GM12801 (cell line): ENCODE measurements around the gene NVL.

Experiments
- CTCF ChIP-seq: IDR thresholded peaks from one replicate; pipeline ENCODE4 v1.5.1; 2011; ENCODE audit warnings: control low read depth; ENCODE audit not compliant: insufficient read length; ENCODE audit errors: extremely low read depth

NVL gene

GRCh38 chr1:224329842-224330753 lies at the start of gene NVL:
NVL (minus strand) TSS chr1:224330172; CDS start chr1:224330127, 45 bp downstream.
- no peak for TF ChIP-seq CTCF

DNA sequence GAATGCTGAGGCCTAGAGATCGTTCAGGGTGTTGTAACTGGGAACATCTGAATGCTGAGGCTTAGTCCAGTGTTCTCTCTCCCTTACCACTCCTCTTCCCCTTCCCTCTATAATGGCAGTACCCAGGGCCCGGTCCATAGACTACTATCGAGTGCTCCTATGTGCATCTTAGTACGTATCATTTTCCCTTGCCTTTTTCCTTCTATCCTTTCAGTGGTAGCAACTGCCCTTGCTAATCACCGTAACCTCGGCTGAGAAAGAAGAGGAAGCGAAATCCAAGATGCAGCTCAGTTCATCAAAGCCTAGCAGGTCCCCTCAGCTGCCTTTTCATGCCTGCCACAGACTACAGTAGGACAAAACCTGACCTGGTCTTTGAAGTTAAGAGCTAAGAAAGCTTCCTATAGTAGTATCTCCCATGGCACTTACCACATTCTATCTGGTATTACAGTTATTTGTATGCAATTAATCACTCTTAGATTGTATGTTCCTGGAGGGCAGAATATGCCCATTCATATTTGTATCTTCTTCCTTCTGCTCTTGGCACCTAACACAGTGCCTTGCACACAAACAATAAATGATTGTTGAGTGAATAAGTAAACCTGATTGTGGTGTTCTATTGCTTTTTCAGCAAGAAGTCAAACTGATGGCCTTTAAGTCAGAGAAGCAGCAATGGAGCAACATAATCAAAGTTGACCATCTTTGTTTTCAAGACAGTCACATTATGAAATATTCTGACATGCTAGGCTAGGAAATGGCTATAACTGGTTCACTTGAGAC lies 49.1 kb upstream of the NVL start:
- TF ChIP-seq CTCF = no peak

DNA sequence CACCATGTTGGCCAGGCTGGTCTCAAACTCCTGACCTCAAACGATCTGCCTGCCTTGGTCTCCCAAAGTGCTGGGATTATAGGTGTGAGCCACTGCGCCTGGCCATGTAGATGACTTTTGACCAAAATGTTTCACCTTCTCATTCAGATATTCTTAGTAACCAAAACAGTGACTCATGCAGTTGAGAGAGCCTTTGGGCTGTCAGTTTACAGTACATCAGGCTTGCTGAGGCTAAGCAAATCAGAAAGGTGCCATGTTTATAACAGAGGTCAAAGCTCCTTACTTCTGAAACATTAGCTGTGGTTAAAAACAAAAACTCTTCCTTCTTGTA lies 47.7 kb upstream of the NVL start:
- TF ChIP-seq CTCF = no peak

DNA sequence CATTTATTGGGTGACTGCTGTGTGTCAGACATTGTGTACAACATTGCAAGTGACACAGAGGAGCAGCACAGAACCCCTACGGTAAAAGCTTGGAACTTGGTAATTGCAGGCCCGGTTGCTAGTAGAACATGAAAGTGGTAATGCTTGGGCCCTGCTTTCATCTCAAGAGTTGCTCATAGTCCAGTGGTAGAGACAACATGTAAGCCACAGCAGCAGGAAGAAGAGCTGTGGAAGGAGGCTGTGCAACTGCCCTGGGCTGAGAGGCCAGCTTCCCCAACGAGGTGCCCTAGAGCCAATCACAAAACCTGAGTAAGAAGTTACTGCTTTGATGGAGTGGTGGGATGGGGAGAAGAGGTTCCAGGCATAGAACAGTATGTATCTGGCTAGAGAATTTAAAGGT lies 45.1 kb upstream of the NVL start:
- no peak for TF ChIP-seq CTCF

DNA sequence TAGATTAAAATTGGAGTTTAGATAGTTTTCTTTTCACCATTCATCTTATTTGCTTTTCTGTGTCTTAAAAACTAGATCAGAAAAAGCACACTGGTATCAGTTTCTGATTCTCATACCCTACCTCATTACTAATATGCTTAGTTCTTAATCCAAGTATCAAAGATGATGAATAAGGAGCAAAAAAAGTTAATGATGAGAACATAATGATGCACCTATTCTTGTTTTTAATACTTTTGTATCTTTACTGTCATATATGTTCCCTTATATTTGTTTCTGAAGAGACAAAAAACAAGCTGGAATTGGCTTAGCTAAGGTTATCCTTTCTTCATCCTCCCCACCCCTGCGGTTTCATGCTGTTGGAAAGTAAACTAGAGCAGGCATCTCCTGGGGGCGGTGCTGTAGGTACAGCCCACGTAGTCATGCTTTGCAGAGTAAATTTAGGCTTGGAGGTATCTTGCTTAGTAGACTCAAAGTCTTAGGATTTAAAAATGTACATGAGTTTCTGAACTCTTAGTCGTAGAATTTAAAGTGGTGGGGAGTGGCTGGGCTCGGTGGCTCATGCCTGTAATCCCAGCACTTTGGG lies 43.1 kb upstream of the NVL start:
- no peak for TF ChIP-seq CTCF

- TF ChIP-seq CTCF = no peak
These were observed 38.4 kb upstream of the NVL start for GRCh38 chr1:224368409-224368808.

DNA sequence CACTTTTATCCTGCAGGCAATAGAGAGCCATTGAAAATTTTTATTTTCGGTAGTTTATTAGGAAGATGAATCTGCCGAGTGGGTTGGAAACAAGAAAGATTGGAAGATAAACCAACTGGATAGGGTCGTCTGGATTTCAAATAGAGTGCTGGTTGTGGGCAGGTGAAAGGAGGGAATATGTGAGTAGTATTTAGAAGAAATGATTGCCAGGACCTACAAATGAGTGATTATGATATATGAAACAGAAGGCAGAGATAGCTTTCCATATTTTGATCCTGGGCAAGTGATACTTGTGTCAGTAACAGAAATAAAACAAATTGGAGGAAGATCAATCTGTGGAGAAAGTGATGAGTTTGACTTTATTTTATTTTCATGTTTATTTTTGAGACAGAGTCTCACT lies 29.2 kb upstream of the NVL start:
- TF ChIP-seq CTCF = no peak
